Activated CD8-positive, alpha-beta memory T cell treated with anti-CD3 and anti-CD28 coated beads for 1 hour (primary cell): ENCODE data around the gene PAN3.
"Not testable (repeated sequence)": the region's sequence is repeated elsewhere in the genome, so short reads cannot be mapped to it uniquely, and the experiment has no call there.

Experiments used
- DNase-seq, 2 donors: peaks; one replicate each; pipeline ENCODE4 v3.0.0-alpha.2; 2020; ENCODE audit warnings: low read depth in 1 of 2; ENCODE audit errors: extremely low read depth in 1 of 2

The PAN3 gene

GRCh38 chr13:28131646-28132045 lies 6.7 kb upstream of the PAN3 start:
- DNase-seq, result no peak

GRCh38 chr13:28136916-28137315 lies 1.4 kb upstream of the PAN3 start:
- DNase-seq, result no peak

- no peak for DNase-seq
Measured at GRCh38 chr13:28137596-28137995, 749 bp upstream of the PAN3 start.

GRCh38 chr13:28138756-28139470 lies 568 bp downstream of the PAN3 start:
- DNase-seq, result peak; percentile 74 to 77

- no peak for DNase-seq
Measured at GRCh38 chr13:28140433-28141125, 2.2 kb downstream of the PAN3 start.

GRCh38 chr13:28141542-28141941 lies 3.2 kb downstream of the PAN3 start:
- not testable (repeated sequence) for DNase-seq

- no peak for DNase-seq
Measured at GRCh38 chr13:28145049-28145448, 6.7 kb downstream of the PAN3 start.

- DNase-seq, result no peak
Measured at GRCh38 chr13:28147495-28147894, 9.2 kb downstream of the PAN3 start.

- no peak for DNase-seq
Measured at GRCh38 chr13:28159057-28159456, 20.7 kb downstream of the PAN3 start.

GRCh38 chr13:28161370-28161769 lies 23.0 kb downstream of the PAN3 start:
- DNase-seq, result no peak

- no peak for DNase-seq
Measured at GRCh38 chr13:28163587-28163986, 25.2 kb downstream of the PAN3 start.

GRCh38 chr13:28166257-28166656 lies 27.9 kb downstream of the PAN3 start:
- no peak for DNase-seq

- no peak for DNase-seq
Measured at GRCh38 chr13:28171266-28171665, 32.9 kb downstream of the PAN3 start.

- DNase-seq, result no peak
Measured at GRCh38 chr13:28172947-28173346, 34.6 kb downstream of the PAN3 start.

- no peak for DNase-seq
Measured at GRCh38 chr13:28173793-28174192, 35.4 kb downstream of the PAN3 start.

- DNase-seq, result no peak
Measured at GRCh38 chr13:28177327-28177726, 39.0 kb downstream of the PAN3 start.

GRCh38 chr13:28177877-28178276 lies 39.5 kb downstream of the PAN3 start:
- no peak for DNase-seq

- no peak for DNase-seq
Measured at GRCh38 chr13:28179974-28180373, 41.6 kb downstream of the PAN3 start.

- no peak for DNase-seq
Measured at GRCh38 chr13:28181413-28181812, 43.1 kb downstream of the PAN3 start.

GRCh38 chr13:28185256-28185655 lies 46.9 kb downstream of the PAN3 start:
- no peak for DNase-seq

- DNase-seq, result no peak
Measured at GRCh38 chr13:28199089-28199488, 60.7 kb downstream of the PAN3 start.

GRCh38 chr13:28204043-28204442 lies 65.7 kb downstream of the PAN3 start:
- no peak for DNase-seq
